Activated naive CD4-positive, alpha-beta T cell treated with Interleukin-2 at 50 U/mL for 16 hours (primary cell): ENCODE data around the gene AMMECR1.
A peak's percentile ranks its signal among the peaks of the same experiment; 100 is the strongest.
"Not testable (repeated sequence)": the region's sequence is repeated elsewhere in the genome, so short reads cannot be mapped to it uniquely, and the experiment has no call there.

Experiments used
- DNase-seq: peaks from one replicate; pipeline ENCODE4 v3.0.0-alpha.2; 2020

Gene AMMECR1

GRCh38 chrX:110317820-110318663, at the start of gene AMMECR1:
TSS of gene AMMECR1 (minus strand) at chrX:110318085. CDS start at chrX:110318071, 14 bp downstream.
- DNase-seq, result peak; percentile 83

- DNase-seq, result no peak
These were observed 45.4 kb upstream of the AMMECR1 start for GRCh38 chrX:110363244-110363643.

GRCh38 chrX:110359273-110359672, 41.4 kb upstream of the AMMECR1 start:
- no peak for DNase-seq

GRCh38 chrX:110358548-110358947, 40.7 kb upstream of the AMMECR1 start, which contains the start of gene RTL9:
TSS of gene RTL9 (plus strand) at chrX:110358848. CDS start at chrX:110450618, 91,770 bp downstream.
- no peak for DNase-seq

GRCh38 chrX:110346681-110347080, 28.8 kb upstream of the AMMECR1 start:
- DNase-seq, result no peak

- DNase-seq, result no peak
These were observed 23.5 kb upstream of the AMMECR1 start for GRCh38 chrX:110341189-110342035.

GRCh38 chrX:110338935-110339334, 21.1 kb upstream of the AMMECR1 start:
- no peak for DNase-seq

GRCh38 chrX:110333458-110333857, 15.6 kb upstream of the AMMECR1 start:
- not testable (repeated sequence) for DNase-seq

- DNase-seq, result no peak
These were observed 13.7 kb upstream of the AMMECR1 start for GRCh38 chrX:110331444-110332030.

- not testable (repeated sequence) for DNase-seq
These were observed 10.7 kb upstream of the AMMECR1 start for GRCh38 chrX:110328613-110329012.

GRCh38 chrX:110327336-110327735, 9.5 kb upstream of the AMMECR1 start:
- DNase-seq, result no peak

- no peak for DNase-seq
These were observed 8.8 kb upstream of the AMMECR1 start for GRCh38 chrX:110326712-110327111.

- DNase-seq, result no peak
These were observed 4.7 kb upstream of the AMMECR1 start for GRCh38 chrX:110322603-110323002.

- no peak for DNase-seq
These were observed 3.8 kb upstream of the AMMECR1 start for GRCh38 chrX:110321670-110322069.

GRCh38 chrX:110321081-110321480, 3.2 kb upstream of the AMMECR1 start:
- no peak for DNase-seq

- no peak for DNase-seq
These were observed 2.6 kb upstream of the AMMECR1 start for GRCh38 chrX:110320381-110320987.

GRCh38 chrX:110318664-110318968, 731 bp upstream of the AMMECR1 start:
- no peak for DNase-seq

GRCh38 chrX:110317061-110317819, 645 bp downstream of the AMMECR1 start:
- DNase-seq, result peak; percentile 29

GRCh38 chrX:110316351-110317060, 1.4 kb downstream of the AMMECR1 start:
- DNase-seq, result no peak

- DNase-seq, result no peak
These were observed 2.3 kb downstream of the AMMECR1 start for GRCh38 chrX:110315551-110315950.

GRCh38 chrX:110311437-110312230, 6.3 kb downstream of the AMMECR1 start:
- no peak for DNase-seq
